Smooth muscle cell of the pulmonary artery (primary cell): ENCODE data around the gene GOLGA5. TPM values are rescaled to one million over a fixed set of nuclear protein-coding genes. Genes with fewer than 3 reads are reported as not detected.

Experiments
- total RNA-seq: library from RNA; depleted of rRNA; stranded (reverse); fragments of >200 nt; gene quantifications from 2 replicates; pipeline ENCODE4 v1.2.3, GENCODE V29; 2014

GOLGA5 gene
- total RNA-seq = 42.3 and 47.5 TPM in 2 replicates

DNA sequence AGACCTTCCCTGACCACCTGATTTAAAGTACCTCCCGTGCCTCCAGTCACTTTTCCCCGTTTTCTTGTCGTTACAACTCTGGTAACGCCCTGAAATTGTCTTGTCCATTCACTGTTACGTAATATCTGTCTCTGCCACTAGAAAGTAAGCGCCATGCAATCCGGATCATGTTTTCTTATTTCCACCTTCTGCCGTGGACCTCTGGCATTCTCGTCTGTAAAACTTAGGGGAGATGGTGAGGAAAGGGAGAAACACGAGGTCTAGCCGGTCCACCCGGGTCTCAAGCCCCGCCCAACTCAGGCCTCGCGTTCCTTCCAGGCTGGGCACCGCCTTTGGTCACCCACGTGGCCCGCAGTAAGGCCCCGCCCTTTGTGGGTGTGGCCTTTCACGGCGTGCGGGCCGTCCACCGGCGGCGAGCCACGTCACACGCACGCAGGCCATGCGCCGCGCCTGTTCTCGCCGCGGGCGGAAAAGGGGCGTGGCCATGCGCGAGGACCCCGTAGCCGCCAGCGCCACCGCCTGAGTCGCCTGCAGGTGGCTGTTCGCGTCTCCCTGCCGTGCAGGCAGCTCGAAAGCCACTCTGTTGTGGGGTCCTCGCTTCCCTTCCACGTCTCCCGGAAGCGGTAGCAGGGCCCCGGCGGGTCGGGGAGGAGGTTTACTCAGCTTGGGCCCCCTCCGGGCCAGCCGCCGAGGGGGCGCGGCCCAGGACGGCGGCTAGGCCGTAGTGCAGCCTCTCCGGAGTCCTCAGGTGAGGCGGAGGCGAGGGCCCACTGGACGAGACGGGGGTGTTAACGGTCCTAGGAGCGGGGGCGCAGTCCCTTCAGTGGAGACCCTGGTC lies at the start of gene GOLGA5:
TSS of gene GOLGA5 (plus strand) at position 597 of the 838 bp plus-strand sequence. CDS start 3,133 bp downstream, outside the sequence.

GRCh38 chr14:92748259-92749016 lies 45.7 kb upstream of the GOLGA5 start, which contains the start of gene LGMN:
LGMN (minus strand) TSS chr14:92748627; CDS start chr14:92732786, 15,841 bp downstream.

Other genes starting within 250 kb of the GOLGA5 start
- gene LGMN, start 45.7 kb upstream of the GOLGA5 start, total RNA-seq = 77.6 and 104 TPM in 2 replicates
- not detected in 2 replicates for gene CHGA, start 128.8 kb downstream of the GOLGA5 start, total RNA-seq